Natural killer cell (primary cell): ENCODE measurements around the gene GNAI2. TPM values are rescaled to one million over a fixed set of nuclear protein-coding genes. Genes with fewer than 3 reads are reported as not detected.
"Not testable (repeated sequence)": the region's sequence is repeated elsewhere in the genome, so short reads cannot be mapped to it uniquely, and the experiment has no call there.

Source experiments
- ATAC-seq, 3 donors: fragments of 150-1000 bp in 2 of 3; fragments of 200-7000 bp in 1 of 3; cut with Tn5 transposase; 1 replicate in 1 of 3; 2 replicates in 2 of 3; pipeline ENCODE4 v1.10.0; 2021; ENCODE audit warnings: mild to moderate bottlenecking in 2 of 3, moderate library complexity in 2 of 3
- DNase-seq, 2 donors: peaks; one replicate each; pipeline versions ENCODE4 v3.0.0 to v3.0.0-alpha.2; 2013 to 2021; ENCODE audit warnings: mixed read lengths in 1 of 2
- H3K27ac ChIP-seq: one replicate; pipeline ENCODE4 v1.5.1; 2013; ENCODE audit warnings: mild to moderate bottlenecking, low read length
- H3K27me3 ChIP-seq: one replicate; pipeline ENCODE4 v1.6.1; 2013; ENCODE audit warnings: low read length; ENCODE audit not compliant: control insufficient read depth, insufficient read depth
- H3K36me3 ChIP-seq: one replicate; pipeline ENCODE4 v1.6.1; 2013; ENCODE audit warnings: low read length; ENCODE audit not compliant: control insufficient read depth, insufficient read depth
- H3K4me1 ChIP-seq: one replicate; pipeline ENCODE4 v1.6.1; 2013; ENCODE audit warnings: low read length; ENCODE audit not compliant: control insufficient read depth, insufficient read depth
- H3K4me3 ChIP-seq: one replicate; pipeline ENCODE4 v1.5.1; 2013; ENCODE audit warnings: low read length
- H3K9me3 ChIP-seq: one replicate; pipeline ENCODE4 v1.6.1; 2013; ENCODE audit warnings: low read length; ENCODE audit not compliant: control insufficient read depth, insufficient read depth
- H3K27ac Mint-ChIP-seq, 2 donors: one replicate each; pipeline ENCODE4 v1.8.0; 2022; ENCODE audit warnings: mild to moderate bottlenecking in 2 of 2, mixed read lengths in 2 of 2, moderate library complexity in 1 of 2
- H3K27me3 Mint-ChIP-seq, 2 donors: one replicate each; pipeline ENCODE4 v1.8.0; 2022; ENCODE audit warnings: low read depth in 2 of 2, mixed read lengths in 2 of 2
- H3K36me3 Mint-ChIP-seq: one replicate; pipeline ENCODE4 v1.8.0; 2022; ENCODE audit warnings: mixed read lengths
- H3K4me1 Mint-ChIP-seq, 2 donors: one replicate each; pipeline ENCODE4 v1.8.0; 2022; ENCODE audit warnings: mixed read lengths in 2 of 2
- H3K4me3 Mint-ChIP-seq: one replicate; pipeline ENCODE4 v1.8.0; 2022; ENCODE audit warnings: mild to moderate bottlenecking, moderate library complexity, mixed read lengths
- H3K9me3 Mint-ChIP-seq, 2 donors: one replicate each; pipeline ENCODE4 v1.8.0; 2022; ENCODE audit warnings: mixed read lengths in 2 of 2
- WGBS: methylation state at CpG from one replicate; pipeline ENCODE4 v1.1.7; 2013; ENCODE audit warnings: missing lambda C conversion rate; ENCODE audit not compliant: insufficient coverage; 5-methylcytosine and 5-hydroxymethylcytosine counted together
- intact Hi-C: fragments of 100-400 bp; cut with micrococcal nuclease; formaldehyde crosslinking; loops from one replicate; pipeline ENCODE4 v1.14.2; 2022
- total RNA-seq, 4 donors: library from RNA; stranded (reverse); fragments of 120-200 nt in 1 of 4; gene quantifications; one replicate each; pipeline versions ENCODE4 v1.2.3 to v1.2.4, GENCODE V29; 2013 to 2022
- TF ChIP-seq, protein P1 (sequence below): fragments of 200-600 bp; IDR thresholded peaks from one replicate; pipeline ENCODE4 v1.8.0; 2022; ENCODE audit warnings: antibody characterized with exemption

Gene GNAI2
- total RNA-seq, 3 donors from 2014 or later (not counting 1 experiment from before 2014, with no cell fraction given), result 428 to 467 (median 447) TPM

- Histone ChIP-seq H3K4me1 (peaks cover 19% of the 10 kb centered on the region), H3K36me3 (peaks cover 31% of the 10 kb centered on the region), H3K9me3 (no peaks in the 10 kb centered on the region), H3K27ac (no peak overlapping the region), H3K27me3 (no peaks in the 10 kb centered on the region), H3K4me3 (no peak overlapping the region)
- H3K9me3 Mint-ChIP-seq, result no peaks in the 10 kb centered on the region
- TF ChIP-seq, protein P1, sequence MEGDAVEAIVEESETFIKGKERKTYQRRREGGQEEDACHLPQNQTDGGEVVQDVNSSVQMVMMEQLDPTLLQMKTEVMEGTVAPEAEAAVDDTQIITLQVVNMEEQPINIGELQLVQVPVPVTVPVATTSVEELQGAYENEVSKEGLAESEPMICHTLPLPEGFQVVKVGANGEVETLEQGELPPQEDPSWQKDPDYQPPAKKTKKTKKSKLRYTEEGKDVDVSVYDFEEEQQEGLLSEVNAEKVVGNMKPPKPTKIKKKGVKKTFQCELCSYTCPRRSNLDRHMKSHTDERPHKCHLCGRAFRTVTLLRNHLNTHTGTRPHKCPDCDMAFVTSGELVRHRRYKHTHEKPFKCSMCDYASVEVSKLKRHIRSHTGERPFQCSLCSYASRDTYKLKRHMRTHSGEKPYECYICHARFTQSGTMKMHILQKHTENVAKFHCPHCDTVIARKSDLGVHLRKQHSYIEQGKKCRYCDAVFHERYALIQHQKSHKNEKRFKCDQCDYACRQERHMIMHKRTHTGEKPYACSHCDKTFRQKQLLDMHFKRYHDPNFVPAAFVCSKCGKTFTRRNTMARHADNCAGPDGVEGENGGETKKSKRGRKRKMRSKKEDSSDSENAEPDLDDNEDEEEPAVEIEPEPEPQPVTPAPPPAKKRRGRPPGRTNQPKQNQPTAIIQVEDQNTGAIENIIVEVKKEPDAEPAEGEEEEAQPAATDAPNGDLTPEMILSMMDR, result no peak
- ATAC-seq (no peak), DNase-seq (no peak)
- peak overlapping the region in 1 of 2 donors; percentile 84 for H3K27ac Mint-ChIP-seq
- intact Hi-C loops, result loop anchor here (1.0 kb wide), 3 partner anchors 15 to 34 kb away; partner anchors contain the start of gene IFRD2
- H3K4me1 Mint-ChIP-seq, result peaks cover 5 to 16% of the 10 kb centered on the region in 2 donors
- no peak overlapping the region for H3K4me3 Mint-ChIP-seq
- 92% methylated on average over 5 of the region's 5 CpGs for WGBS
- peaks cover 0 to 3% of the 10 kb centered on the region in 2 donors for H3K27me3 Mint-ChIP-seq
- no peaks in the 10 kb centered on the region for H3K36me3 Mint-ChIP-seq
Measured at GRCh38 chr3:50260942-50261441, 25.0 kb downstream of the GNAI2 start.

- H3K36me3 ChIP-seq, result peaks cover 26% of the 10 kb centered on the region
- 92% methylated on average over 1 of the region's 2 CpGs for WGBS
- H3K9me3 ChIP-seq, result no peaks in the 10 kb centered on the region
- Mint-ChIP-seq H3K4me3 (no peak overlapping the region), H3K27me3 (peaks cover 0 to 3% of the 10 kb centered on the region in 2 donors), H3K4me1 (peaks cover 5 to 15% of the 10 kb centered on the region in 2 donors), H3K27ac (peak overlapping the region in 1 of 2 donors; percentile 84), H3K36me3 (no peaks in the 10 kb centered on the region), H3K9me3 (no peaks in the 10 kb centered on the region)
- peaks cover 19% of the 10 kb centered on the region for H3K4me1 ChIP-seq
- ATAC-seq (no peak), DNase-seq (no peak)
- TF ChIP-seq, protein P1, result no peak
- intact Hi-C loops, result no loop called here
- no peaks in the 10 kb centered on the region for H3K27me3 ChIP-seq
- no peak overlapping the region for H3K27ac ChIP-seq
- H3K4me3 ChIP-seq, result no peak overlapping the region
Measured at GRCh38 chr3:50261505-50261904, 25.5 kb downstream of the GNAI2 start.

DNA sequence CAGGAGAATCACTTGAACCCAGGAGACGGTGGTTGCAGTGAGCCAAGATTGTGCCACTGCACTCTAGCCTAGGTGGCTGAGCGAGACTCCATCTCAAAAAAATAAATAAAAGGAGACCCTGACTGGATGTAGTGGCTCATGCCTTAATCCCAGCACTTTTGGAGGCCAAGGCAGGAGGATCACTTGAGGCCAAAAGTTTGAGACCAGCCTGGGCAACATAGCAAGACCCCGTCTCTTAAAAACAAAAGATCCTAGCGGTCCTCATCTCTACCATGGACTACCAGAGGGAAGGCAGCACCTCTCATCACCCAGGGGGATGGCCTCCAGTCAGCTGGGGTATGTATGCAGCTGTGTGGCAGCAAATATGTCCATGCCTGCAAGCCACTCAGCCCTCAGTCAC lies 26.2 kb downstream of the GNAI2 start:
- H3K9me3 Mint-ChIP-seq, intact Hi-C loops, ATAC-seq, H3K27me3 ChIP-seq, H3K4me3 Mint-ChIP-seq, H3K36me3 Mint-ChIP-seq, H3K27me3 Mint-ChIP-seq, DNase-seq, H3K9me3 ChIP-seq, H3K27ac ChIP-seq, H3K4me3 ChIP-seq: not testable (repeated sequence)
- WGBS, result 91% methylated on average over 4 of the region's 4 CpGs
- H3K4me1 Mint-ChIP-seq, result peaks cover 5 to 11% of the 10 kb centered on the region in 2 donors
- H3K4me1 ChIP-seq, result peaks cover 19% of the 10 kb centered on the region
- peaks cover 19% of the 10 kb centered on the region for H3K36me3 ChIP-seq
- H3K27ac Mint-ChIP-seq, result peak overlapping the region in 1 of 2 donors; percentile 84

DNA sequence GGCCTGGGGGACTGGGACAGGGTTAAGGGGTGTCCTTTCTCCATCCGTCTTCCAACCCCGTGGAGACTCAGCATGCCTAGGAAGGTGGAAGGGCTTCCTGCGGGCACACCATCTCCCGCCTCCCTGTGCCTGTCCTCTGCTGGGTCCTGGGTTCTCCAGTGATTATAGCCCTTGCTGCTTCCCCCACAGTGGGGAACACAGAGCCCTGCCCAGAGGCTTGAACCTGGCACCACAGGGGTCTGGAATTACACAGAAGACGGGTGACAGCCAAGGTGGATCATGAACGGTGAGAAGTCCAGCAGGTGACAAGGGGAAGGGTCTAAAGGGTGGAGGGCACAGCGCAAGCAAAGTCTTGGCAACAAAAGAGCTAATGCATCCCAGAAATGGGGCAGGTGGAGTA lies 26.8 kb downstream of the GNAI2 start:
- no peak overlapping the region for H3K27ac Mint-ChIP-seq
- peaks cover 5 to 11% of the 10 kb centered on the region in 2 donors for H3K4me1 Mint-ChIP-seq

More for the DNA sequence above, 26.8 kb downstream of the GNAI2 start:
- peaks cover under 1% of the 10 kb centered on the region for H3K27me3 ChIP-seq
- H3K9me3 ChIP-seq, result no peaks in the 10 kb centered on the region
- Mint-ChIP-seq H3K36me3 (no peaks in the 10 kb centered on the region), H3K27me3 (peaks cover 0 to 3% of the 10 kb centered on the region in 2 donors), H3K9me3 (no peaks in the 10 kb centered on the region), H3K4me3 (no peak overlapping the region)
- ATAC-seq, result no peak
- intact Hi-C loops, result no loop called here
- 95% methylated on average over 7 of the region's 7 CpGs for WGBS
- H3K36me3 ChIP-seq, result peaks cover 13% of the 10 kb centered on the region
- TF ChIP-seq, protein P1, result no peak
- peaks cover 19% of the 10 kb centered on the region for H3K4me1 ChIP-seq
- DNase-seq, result no peak
- H3K4me3 ChIP-seq, result no peak overlapping the region
- no peak overlapping the region for H3K27ac ChIP-seq
